Stimulated activated CD4-positive, alpha-beta T cell treated with anti-CD3 and anti-CD28 coated beads, TNF-alpha, amount 100 ng/mL, for 48 hours (primary cell): Measurements from ENCODE around the gene SSU72.
"Not testable (repeated sequence)": the region's sequence is repeated elsewhere in the genome, so short reads cannot be mapped to it uniquely, and the experiment has no call there.

Experiments
- DNase-seq, 3 donors: peaks; one replicate each; pipeline ENCODE4 v3.0.0-alpha.2; 2020; ENCODE audit warnings: low read depth in 3 of 3

SSU72 gene

DNA sequence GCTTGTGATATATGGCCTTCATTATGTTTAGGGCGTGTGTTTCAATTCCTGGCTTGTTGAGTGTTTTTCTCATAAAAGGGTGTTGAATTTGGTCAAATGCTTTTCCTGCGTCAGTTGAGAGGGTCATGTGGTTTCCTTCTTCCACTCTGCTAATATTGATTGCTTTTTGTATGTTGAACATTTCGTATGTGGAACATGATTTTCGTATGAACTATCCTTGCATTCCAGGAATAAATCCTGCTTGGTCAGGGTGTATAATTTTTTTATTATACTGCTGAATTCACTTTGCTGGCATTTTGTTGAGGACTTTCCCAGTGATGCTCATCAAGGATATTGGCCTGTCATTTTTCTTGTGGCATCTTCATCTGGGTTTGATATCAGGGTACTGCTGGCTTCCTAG, 67.4 kb downstream of the SSU72 start:
- no peak for DNase-seq

DNA sequence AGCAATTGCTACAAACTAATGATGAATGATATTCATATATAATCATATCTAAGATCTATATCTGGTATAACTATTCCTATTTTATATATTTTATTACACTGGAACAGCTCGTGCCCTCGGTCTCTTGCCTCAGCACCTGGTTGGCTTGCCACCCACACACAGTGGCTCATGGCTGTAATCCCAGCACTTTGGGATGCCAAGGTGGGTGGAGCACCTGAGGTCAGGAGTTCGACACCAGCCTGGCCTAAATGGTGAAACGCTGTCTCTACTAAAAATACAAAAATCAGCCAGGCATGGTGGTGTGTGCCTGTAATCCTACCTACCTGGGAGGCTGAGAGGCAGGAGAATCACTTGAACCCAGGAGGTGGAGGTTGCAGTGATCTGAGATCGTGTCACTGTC, 68.9 kb downstream of the SSU72 start:
- not testable (repeated sequence) for DNase-seq

DNA sequence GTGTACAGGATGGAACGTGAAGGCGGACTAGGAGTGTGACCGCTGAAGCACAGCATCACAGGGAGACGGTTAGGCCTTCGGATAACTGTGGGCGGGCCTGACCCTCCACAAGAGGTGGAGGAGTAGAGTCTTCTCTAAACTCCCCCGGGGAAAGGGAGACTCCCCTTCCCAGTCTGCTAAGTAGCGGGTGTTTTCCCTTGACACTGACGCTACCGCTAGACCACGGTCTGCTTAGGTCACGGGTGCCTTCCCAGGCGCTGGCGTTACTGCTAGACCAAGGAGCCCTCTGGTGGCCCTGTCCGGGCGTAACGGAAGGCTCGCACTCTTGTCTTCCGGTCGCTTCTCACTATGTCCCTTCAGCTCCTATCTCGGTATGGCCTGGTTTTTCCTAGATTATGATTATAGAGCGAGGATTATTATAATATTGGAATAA, 69.3 kb downstream of the SSU72 start:
- not testable (repeated sequence) for DNase-seq

DNA sequence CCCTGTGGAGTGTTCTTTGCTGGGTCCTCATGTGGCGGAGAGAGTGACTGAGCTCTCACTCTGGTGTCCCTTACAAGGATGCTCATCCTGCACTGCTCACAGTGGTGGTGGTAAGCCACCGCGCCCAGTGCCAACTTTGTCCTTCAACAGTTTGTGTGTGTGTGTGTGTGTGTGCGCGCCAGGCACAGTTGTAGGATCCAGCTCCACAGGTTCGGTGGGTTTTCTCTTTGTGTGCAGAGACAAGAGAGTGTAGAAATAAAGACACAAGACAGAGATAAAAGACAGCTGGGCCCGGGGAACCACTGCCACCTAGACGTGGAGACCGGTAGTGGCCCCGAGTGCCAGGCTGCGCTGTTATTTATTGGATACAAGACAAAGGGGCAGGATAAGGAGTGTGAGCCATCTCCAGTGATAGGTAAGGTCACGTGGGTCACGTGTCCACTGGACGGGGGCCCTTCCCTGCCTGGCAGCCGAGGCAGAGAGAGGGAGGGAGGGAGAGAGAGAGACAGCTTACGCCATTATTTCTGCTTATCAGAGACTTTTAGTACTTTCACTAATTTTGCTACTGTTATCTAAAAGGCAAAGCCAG, 69.8 kb downstream of the SSU72 start:
- peak; percentile 60 to 67 (median 65) for DNase-seq

DNA sequence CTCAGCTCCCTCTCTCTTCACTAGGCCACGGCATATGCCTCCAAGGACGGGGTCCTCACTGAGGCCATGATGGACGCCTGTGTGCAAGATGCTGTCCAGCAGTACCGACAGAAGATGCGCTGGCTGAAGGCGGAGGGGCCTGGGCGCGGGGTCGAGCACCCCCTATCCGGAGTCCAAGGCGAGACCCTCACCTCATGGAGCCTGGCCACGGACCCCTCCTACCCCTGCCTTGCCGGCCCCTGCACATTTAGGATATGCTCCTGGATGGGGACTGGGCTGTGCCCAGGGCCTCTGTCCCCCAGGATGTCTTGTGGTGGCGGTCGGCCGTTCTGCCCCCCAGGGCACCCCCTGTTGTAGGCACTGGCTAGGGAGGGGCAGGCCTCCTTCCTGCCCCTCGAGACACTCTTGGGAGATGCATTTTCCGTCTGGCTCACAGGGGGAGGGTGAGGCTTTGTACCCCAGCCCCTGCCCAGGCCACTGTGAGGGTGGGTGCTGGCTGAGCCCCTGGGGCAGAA, 79.1 kb downstream of the SSU72 start:
- not testable (repeated sequence) for DNase-seq

DNA sequence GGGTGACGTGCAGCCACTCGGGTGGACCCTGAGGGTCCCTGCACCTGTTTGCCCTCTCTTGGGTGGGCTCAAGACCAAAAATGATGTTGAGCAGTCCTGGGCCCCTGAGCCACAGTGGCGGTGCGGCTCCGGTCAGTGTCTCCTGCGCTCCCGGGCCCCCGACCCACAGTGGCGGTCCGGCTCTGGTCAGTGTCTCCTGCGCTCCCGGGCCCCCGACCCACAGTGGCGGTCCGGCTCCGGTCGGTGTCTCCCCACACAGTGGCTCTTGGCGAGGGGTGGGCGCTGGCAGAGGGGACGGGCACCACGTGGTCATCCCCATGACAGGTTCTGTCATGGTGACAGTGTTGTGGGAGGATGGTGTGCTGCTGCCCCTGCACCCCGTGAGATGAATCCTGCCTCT, 80.4 kb downstream of the SSU72 start:
- not testable (repeated sequence) for DNase-seq
